HG03342 (cell line): ENCODE data around the gene JAZF1.

ENCODE experiments used
- ATAC-seq: cut with Tn5 transposase; IDR thresholded peaks from one replicate; pipeline ENCODE4 v1.9.1; 2021; ENCODE audit warnings: mild to moderate bottlenecking, moderate library complexity; ENCODE audit not compliant: unreplicated experiment

Gene JAZF1

DNA sequence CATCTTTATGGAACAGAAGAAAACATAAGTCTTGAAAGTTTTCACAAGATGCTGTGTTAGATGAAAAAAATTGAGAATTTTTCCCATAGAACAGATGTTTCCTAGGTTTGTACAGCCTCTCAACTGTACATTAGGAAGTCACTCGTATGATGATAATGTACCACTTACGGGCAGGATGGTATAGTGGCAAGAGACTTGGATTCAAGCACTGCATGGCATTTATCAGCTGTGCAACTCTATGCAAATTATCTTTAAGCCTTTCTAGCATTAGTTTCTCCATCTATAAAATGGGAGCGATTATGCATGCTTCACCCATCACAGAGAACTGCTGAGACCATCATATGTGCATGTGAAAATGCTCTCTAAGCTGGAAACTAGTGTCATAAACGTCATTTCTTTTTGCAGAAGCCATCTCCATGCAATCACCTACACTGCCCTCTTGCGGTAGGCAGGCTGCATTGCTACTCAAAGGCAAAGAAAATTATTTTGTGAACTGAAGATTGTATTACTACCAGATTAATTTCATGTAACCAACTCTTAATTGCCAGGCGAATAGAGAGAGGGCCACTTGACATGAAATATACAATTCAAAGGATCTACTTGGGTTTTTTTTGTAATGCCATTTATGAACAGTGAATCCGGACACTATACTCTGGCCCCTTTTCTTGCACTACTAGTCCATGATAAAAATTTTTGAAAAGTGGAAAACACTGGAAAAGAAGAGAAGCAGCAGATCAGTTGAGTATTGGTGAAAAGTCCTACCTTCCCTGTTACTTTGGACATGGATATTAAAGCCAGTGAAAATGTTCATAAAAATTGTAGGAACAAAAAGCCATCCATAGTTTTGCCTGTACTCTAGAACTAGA lies 102.3 kb downstream of the JAZF1 start:
- peak; percentile 53 for ATAC-seq

DNA sequence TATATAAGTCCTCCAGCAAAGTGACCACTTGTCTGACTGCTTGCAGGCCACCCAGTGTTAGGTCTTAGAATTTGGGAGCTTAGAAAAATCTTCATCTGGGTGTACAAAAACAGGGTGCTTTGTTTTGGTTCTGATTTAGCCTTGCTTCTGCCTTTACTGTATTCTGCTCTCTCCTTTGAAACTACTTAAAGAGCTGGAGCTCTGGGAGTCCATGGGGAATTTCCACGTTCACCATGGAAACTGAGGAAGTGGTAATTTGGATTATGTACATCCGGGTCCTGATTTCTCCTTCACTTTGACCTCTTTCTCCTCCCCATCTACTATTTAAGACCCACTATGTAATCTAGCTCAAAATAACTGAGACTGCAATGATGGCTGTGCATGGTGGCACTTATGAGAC lies 103.0 kb downstream of the JAZF1 start:
- ATAC-seq: no peak

DNA sequence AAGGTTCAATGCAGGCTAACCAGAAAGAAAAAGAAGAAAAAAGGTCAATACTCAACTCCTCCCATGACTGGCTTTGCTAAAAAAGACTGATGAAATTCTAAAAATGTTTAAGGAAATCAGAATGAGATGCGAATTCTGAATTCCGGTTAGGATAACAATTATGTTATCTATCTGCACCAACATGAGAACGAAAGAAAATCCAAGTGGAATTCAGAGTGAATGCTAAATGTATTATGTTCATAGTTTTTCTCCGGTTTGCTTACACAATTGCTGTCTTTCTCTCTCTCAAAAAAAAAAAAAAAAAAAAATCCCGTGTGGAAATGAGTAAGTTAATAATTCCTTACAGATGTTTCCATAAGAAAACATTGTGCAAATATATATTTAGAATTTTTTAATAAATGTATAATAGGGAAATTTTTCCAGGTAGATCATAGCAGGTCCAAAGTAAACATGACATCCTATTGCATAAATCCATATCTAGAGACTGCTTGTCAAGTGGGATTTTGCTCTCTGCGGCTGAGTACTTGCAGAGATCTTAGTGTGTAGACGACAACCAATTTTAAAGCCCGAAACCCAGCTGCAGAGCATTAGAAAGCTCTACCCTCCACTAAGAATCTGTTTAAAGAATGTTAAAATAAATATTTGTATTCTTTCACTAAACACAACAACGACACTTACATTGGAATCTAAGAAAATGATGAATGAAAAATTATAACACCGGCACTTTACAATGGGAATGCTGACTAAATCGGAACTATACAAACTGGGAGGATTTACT lies 104.0 kb downstream of the JAZF1 start:
- no peak for ATAC-seq

DNA sequence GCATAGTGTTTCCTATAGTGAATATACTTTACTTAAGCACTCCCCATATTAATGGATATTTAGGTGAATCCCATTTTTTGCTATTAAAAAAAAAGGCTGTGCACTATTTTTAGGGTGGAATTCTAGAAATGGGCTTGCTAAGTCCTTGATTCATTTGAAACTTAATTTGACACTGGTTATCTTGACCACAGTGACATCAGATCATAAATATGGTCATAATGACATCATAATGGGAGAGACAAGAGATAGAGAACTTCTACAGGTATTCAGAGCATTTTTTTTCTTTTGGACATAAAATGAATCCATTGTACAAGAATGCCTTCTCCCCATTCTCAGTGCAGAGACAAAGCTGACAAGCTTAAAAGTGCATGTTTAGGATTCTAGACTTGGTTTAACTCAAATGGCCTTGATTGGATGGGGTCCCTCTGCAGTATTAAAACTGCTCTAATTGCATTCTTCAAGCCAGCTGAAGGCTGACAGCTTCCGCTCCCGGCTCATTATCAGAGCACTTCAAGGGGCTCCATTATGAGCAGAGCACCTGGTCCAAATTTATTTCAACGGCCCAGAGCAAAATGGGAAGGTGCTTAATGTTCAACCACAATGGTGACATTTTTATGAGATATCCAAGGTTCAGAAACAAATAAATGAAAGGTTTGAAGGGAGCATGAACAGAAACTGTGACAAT lies 104.8 kb downstream of the JAZF1 start:
- no peak for ATAC-seq

DNA sequence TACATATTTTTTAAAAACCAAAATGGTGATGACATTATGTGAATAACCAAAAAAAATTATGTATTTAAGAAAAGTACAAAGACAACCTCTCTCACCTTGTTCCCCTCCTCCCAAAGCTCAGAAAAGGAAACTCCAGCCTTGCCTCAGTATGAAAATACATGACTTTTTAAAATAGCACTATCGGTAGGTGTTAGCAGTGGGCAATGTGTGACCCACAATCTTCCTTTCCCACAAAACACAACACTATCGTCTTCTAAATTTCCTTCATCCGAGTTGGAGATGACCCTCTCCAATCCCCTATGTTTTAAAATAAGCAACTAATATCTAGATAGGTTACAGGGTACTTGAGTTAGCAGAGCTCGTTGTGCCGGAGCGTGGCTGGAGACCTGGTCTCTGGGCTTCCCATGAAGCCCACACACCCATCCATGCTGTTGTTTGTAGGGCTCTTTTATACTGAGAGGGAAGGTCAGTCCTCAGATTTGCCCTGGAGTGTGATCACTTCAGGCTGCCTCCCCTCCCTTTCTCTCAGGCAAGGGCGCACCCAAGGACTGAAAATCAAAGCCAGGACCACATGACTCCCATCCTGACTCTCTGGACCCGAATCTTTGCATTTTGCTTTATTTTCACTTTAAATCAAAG lies 107.6 kb downstream of the JAZF1 start:
- no peak for ATAC-seq

DNA sequence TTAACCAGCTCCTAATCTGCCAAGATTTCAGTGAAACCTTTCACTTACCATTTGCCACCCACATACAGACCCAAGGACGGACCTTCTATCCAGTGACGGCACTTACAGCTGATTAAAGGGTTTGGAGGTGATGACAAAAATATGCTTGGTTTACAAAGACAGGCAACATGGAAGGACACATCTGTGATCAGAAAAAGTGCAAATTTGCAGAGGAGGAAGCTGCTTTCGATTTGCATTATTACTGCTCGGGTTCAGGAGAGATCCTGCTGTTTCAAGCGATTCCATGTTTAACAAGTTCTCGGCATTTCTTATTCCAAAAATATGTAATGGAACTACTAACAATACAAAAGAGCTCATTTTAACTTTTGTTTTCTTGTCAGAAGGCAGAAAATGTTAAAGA lies 109.0 kb downstream of the JAZF1 start:
- no peak for ATAC-seq

DNA sequence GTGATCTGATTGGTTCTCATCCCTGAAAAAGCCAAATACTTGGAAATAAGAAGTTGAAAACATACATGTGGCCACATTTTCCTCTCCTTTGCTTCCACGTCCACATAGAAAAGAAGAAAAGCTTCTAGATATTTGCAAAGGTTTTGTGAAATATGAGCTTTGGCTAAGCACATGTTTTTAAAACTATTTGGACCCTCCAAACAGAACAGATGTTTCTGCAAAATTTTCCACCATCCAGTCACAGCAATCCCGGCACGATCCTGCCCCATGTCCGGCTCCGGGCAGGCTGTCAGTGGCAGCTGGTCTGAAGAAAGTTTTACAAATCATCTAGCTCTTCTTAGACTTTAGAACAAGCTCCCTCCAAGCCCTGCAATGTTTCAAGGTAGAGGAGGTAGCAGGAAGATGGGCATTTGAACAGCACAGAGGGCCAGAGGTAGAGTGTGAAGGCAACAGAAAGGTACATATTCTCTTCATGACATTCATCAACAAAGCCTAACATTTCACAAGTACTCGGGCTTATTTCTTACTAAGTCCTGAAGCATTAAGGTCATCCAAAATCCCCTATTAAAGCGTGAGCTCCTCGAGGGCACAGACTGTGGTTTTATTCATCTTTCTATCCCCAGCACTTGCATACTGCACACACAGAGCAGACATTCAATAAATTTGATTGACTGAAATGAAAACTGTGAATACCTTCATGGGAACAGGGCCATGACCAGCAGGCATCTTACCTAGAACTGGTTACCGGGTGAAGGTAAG lies 110.1 kb downstream of the JAZF1 start:
- ATAC-seq: no peak

DNA sequence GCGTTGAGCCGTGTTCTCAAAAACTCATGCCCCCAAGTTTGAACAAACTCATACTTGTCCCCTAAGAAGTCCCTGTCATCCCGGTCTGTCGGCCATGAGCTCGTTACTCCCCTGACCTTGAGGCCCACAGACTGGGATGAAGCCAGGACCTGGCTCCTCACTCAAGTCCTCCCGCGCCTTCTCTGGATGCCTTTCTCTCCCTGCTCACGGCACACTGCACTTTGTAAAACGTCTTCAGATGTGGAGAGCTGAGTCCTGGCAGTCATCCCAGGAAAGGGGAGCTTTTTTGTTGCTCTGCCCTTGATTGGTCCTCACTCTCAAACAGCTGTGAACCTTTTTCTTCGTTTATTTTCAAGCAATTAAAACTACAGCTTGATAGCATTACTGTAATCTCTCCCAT lies 110.8 kb downstream of the JAZF1 start:
- ATAC-seq: no peak

DNA sequence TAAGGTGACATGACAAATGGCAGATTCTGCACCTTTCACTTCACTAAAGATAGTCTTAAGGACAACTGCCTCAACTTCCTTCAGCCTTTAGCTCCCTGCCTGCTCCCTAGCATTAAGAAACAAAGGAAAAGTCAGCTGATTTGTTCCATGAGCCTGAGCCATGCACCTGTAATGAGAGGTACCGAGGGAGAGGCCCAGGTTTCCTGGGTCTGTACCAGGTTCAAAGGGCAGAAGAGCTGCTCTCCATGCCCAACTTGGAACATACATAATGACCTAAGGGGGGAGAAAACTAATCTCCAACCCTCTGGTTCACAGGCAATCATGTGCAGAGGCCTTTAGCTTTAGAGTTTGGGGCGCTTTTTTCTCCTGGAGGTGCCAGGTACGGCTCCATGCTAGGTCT lies 111.2 kb downstream of the JAZF1 start:
- ATAC-seq: no peak

DNA sequence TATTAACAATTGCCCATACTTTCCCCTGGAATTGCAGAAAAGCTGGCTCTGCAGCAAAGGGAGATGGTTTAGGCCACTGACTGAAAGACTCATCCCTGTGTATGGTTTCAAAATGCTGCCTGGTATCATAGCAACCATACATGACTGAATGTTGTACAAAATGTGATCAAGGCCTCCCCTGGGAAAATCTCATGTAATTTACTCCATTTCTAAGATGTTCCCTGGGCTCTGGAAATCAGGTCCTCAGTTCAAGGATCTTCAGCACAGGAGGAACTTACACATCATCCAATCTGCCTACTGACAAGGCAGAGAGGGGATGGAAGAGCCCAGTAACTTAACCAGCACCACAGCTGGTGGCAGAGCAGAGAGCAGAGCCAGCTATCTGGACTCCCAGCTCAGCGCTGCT lies 111.8 kb downstream of the JAZF1 start:
- ATAC-seq: no peak

DNA sequence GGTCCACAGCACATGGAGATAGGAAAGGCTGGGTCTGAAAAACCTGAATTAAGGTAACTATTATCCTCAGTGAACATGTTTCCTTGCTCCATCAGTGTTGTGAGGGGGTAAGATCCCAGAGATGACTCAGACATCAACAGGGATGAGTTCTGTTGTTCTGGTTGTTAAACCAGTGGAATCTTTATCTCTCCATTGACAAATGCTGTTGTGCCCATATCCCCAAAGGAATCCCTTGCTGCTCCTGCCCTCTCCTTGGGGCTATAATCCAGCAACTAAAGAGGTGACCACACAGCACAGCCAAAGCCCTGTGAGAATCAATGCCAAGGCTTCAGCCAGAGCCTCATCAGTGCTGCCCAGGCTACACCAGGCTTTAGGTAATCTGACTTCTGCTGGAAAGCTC lies 113.4 kb downstream of the JAZF1 start:
- no peak for ATAC-seq

DNA sequence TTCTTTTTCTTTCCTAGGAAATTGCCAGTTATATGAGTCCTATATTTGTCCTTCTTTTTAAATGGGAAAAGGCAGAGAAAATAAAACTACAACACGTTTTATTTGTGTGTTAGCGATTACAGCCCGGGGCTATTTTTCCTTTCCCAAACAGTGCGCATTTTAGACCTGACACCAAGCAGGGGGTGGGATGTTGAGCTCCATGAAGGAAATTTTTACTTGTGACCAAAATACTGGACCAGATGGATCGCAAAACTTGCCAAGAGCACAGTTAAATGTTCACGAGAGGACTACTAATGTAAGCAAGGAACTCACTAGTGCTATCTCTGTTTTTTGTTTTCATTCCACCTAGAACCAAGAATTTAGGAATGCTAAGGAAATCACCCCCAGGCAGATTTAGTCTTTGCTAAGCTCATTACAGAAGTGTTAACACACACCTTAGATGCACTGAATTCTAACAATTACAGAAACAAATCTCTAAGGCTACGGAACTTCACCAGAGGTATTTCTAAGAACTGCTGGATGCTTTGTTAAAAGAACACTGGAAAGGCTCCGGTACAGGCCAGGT lies 114.8 kb downstream of the JAZF1 start:
- ATAC-seq: no peak

DNA sequence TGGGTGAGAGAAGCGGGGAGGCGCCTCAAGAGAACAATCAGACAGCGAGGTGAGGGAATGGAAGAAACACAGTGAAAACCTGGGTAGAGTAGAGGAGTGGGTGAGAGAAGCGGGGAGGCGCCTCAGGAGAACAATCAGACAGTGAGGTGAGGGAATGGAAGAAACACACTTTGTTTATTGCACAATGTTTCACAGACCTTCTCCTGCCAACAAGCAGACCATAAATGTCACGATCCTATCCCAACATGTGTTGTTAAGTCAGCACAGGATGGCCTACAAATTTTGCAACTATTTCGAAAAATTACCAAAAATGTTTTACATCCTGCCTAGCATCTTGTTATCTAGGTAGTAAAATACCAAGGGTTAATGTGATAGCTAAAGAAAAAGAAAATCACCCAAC lies 115.3 kb downstream of the JAZF1 start:
- no peak for ATAC-seq

DNA sequence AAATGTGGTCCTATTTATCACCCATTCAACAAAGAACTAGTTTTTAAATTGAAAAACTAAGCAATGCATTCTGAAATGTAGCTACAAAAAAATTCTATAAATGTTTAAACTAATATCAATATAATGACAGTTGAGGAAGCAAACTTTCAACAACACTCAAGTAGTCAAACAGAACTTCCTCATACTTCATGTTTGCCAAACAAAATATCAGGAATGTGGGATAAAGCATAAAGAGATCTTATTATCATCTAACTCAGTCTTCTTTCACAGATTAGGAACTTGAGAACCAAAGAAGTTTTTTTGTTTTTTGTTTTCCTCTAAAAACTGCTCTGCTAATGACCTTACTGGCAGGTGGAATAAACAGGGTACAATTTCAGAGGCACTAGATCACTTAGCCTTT lies 116.2 kb downstream of the JAZF1 start:
- no peak for ATAC-seq

DNA sequence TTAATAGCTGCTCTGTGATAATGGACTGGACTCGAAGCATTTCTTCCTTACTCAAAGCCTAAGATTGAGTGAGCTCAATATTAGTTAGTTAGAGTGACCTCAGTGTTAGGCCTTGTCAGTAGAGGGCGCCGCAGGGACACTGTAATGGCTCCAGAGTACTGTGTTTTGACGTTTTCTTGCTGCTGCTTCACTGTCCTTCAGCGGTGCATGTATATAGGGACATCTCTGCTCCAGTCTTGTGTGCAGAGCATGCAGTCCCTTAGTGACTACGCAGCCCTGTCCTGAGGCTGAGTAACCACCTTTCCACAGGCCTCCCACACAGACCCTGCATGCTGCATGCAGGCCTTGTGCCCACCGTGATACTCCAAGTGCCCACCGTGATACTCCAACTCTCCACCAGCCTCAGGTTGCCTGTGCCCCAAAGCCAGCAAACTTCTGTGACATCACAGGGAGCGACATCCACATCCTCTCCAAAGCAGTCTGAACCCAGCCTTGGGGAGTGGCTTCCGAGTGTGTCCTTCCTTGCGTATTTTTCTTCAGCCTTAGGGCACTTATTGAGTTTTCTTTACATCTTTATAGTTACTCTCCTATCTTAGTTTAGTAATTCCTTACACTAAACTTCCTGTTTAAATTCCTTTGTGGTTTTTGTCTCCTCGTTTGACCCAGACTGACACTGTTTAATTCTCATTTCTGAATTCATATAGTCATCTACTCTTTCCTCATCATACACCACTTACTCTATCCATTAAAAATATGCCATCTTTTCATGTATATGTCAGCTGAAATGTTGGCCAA lies 118.2 kb downstream of the JAZF1 start:
- peak; percentile 52 for ATAC-seq

DNA sequence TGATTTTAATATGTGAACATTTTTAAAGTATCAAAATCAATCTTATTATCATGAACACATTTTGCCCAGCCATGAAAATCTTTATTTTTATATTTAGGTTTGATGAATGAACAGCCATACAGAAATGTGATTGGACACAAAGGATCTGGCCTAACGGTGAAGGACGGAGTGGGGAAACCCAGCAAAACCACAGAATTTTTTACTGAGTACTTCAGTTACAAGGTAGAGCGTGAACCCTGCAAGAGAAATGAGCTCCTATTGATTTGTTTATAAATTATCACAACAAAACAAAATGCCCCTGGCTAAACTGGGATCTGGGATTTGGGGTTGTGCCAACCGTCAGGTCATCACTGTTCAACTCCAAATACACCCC lies 118.8 kb downstream of the JAZF1 start:
- no peak for ATAC-seq

DNA sequence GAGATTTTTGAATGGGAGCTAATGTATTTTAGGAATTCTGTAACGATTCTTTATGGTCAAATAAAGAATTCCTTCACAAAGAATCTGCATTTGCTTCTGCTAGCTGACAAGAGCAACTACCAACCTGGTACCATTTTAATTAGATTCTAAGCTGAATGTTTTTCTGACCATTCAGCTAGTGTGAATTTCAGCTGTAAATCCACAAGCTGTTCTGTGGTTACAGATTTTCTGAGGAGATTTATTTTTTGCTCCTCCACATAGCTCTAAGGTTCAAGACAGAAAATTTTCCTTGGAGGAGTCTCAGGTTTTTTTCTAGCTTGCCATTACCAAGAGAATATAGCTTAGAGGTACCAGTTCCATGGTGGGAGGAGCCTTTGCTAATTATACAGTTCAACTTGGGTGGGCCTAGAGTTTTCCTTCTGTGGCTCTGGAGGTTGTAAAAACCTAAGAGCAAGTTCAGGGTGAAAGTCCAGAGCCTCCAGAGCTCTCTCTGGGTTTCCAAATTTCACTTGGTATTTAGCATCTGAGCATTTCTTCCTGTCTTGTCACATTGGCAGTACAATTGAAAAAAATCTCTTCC lies 120.1 kb downstream of the JAZF1 start:
- no peak for ATAC-seq

DNA sequence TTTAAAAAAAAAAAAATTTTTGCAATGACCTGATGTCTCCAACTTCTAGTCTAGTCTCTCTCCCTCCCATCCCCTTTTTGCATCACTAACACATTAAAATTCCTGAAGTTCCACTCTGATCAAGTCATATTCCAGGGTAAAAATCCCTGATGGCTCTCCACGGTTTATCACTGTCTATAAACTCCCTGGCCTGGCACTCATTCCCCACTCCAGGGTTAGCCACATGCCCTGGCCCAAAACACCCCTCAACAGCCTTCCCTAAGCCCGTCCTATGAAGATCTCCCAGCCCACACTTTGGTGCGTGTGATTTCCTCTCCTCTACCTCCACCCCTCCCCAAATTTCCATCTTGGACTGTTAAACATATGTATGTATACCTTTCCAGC lies 125.4 kb downstream of the JAZF1 start:
- ATAC-seq: no peak

DNA sequence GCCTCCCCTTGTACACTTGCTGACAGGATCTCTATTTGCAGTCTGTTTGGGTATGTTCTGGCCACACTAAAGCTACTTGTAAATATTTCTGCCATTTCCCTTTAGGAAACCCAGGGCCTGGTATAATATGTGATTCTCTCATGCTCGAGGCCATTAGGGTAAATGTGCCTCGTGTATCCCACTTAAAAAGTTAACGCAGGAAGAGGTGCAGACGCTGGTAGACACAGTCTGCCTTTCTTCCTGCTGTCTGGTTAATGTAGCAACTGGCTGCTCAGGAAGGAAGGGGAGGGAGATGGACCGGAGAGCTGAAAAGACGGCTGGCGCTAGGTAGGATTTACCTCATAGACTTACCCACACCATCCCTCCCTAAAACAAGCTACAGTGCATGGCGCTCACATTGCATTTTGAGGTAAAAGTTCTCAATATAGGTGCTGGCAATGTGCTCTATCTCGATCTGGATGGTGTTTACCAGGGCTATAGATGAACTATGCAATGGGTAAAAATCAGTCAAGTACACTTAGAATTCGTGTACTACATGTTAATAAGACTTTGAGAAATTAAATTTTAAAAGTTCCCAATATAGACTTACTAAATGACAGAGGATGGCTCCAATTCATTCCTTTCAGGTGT lies 125.9 kb downstream of the JAZF1 start:
- no peak for ATAC-seq
